GM19467 (cell line): Measurements from ENCODE around the gene MEGF11.

Source experiments
- ATAC-seq: cut with Tn5 transposase; IDR thresholded peaks from one replicate; pipeline ENCODE4 v1.9.1; 2021; ENCODE audit warnings: mild to moderate bottlenecking, moderate library complexity; ENCODE audit not compliant: unreplicated experiment

The MEGF11 gene

GRCh38 chr15:65929573-65929972 lies 324.0 kb downstream of the MEGF11 start:
- no peak for ATAC-seq

DNA sequence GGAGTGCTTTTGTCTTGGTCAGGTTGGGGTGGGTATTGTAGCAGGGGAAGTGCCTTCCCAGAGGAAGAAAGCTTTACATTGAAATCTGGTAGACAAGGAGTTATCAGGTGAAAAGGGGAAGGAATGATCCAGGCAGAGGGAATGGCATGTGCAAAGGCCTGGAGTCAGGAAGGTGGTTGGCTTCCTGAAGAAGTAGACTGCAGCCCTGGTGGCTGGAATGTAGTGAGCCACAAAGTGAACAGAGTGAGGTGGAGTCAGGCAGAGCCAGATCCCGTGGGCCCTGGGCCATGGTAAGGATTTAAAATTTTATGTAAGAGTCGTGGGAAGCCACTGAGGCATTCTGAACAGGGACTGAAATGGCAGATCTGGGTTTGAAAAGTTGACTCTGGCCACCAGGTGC lies 326.0 kb downstream of the MEGF11 start:
- ATAC-seq = no peak

- no peak for ATAC-seq
Observed at GRCh38 chr15:65926899-65927298, 326.7 kb downstream of the MEGF11 start.

GRCh38 chr15:65926459-65926858 lies 327.1 kb downstream of the MEGF11 start:
- no peak for ATAC-seq

DNA sequence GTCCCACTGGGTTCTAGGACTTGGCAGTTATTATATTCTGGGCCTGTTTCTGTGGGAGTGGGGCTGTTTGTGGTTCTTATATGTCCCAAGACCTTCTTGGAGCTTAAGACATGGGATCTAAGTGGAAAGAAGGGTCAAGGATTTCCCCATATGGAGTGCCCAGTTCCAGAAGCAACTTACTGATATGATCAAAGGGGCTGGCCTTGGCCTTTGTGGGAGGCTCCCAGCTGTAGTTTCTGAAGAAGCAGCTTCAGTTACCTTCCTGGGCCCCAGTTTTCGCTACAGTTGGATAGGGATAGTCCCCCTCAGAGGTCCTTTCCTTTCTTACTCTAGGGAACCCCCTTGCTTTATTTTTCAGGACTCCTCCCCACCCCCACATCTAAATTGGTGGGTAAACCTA lies 328.2 kb downstream of the MEGF11 start:
- ATAC-seq = no peak

- ATAC-seq = no peak
Observed at GRCh38 chr15:65924004-65924403, 329.5 kb downstream of the MEGF11 start.

DNA sequence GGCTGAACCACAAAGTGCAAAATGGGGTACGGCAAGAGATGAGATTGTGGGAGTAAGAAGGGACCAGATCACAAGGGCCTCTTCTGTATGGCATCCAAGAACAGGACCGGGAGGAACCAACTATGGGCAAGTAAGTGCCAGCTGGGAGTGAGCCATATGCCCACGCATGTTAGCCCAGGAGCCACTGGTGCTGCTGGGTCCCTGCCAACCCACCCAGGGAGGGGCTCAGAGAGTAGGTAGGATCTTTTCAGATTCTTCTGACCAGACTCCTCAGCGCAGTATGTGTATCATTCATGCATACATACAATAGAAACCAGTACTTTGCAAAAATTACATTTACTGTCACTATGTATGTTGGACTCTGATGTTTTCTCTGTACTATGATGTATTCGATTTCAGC lies 330.3 kb downstream of the MEGF11 start:
- no peak for ATAC-seq

GRCh38 chr15:65922621-65923020 lies 330.9 kb downstream of the MEGF11 start:
- ATAC-seq = no peak

GRCh38 chr15:65921780-65922179 lies 331.8 kb downstream of the MEGF11 start:
- ATAC-seq = no peak

DNA sequence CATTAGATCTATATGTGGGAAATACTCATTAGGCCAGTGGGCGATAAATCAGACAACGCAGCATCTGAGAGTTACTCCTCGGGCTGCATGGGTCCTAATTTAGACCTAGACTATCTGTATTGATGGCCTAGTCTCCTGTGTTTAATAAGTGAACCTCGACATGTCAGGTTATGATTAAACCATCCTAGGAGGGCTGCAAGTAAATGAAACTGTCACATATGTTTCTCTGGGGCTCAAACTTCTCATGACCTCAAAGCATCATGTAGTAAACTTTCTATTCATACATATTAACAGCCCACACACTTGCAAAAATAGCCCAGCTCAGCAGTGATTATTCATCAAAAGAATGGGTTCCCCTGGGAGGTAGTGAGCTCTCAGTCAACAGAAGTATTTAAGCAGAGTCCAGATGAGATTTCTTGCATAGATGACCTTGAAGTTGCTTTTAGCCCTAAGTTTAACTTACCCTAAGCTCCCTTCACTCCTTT lies 332.7 kb downstream of the MEGF11 start:
- ATAC-seq = peak; percentile 39

DNA sequence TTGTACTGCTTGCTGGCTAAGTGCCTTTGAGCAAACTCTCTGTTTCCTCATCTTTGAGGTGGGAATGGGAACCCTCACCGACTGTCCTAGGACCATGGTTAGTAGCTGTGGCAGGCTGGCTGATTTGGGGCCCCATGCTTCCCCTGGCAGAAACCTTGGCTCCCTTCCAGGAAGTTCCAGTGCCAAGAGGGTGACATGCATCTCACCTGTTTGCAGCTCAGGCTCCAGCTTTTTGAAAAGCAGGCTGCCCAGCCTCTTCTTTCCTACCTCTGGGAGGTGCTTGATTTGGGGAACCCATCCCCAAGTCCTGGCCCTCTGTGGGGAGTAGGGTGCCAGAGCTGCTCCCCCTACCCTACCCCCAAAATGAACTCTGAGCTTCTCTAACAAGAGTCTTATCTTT lies 333.4 kb downstream of the MEGF11 start:
- no peak for ATAC-seq

DNA sequence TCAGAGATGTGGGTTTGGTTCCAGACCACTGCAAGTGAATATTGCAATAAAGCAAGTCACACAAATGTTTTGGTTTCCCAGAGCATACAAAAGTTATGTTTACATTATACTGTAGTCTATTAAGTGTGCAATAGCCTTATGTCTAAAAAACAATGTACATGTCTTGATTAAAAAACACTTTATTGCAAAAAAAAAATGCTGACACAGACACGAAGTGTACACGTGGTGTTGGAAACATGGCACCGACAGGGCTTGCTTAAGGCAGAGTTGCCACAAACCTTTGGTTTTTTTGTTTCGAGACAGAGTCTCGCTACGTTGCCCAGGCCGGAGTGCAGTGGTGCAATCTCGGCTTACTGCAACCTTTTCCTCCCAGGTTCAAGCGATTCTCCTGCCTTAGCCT lies 334.2 kb downstream of the MEGF11 start:
- ATAC-seq = no peak

GRCh38 chr15:65918945-65919344 lies 334.6 kb downstream of the MEGF11 start:
- no peak for ATAC-seq

DNA sequence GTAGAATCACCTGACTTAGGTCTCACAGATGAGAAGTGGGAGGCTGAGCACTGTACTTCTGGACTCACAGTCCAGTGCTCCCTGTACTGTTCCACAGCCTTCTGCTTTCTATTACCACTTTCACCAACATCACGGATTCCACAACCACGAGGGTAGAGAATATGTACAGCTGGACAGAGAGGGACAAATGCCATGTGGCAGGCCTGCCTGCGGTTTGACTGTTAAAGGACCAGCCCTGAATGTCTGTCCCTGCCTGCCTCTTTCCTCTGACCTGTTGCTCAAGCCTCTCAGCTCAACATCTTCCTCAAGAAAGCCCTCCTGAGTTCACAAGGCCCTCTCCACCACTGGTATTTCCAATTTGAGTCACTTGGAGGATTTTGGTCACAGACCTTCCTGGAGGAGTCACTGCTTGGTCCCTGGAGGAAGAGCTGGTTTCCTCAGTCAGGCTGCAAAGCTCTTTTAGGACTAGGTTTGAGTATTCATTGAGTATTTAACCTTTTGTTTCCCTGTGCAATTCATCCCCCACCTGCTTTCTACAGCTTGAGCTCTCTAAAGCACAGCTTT lies 335.1 kb downstream of the MEGF11 start:
- ATAC-seq = no peak

DNA sequence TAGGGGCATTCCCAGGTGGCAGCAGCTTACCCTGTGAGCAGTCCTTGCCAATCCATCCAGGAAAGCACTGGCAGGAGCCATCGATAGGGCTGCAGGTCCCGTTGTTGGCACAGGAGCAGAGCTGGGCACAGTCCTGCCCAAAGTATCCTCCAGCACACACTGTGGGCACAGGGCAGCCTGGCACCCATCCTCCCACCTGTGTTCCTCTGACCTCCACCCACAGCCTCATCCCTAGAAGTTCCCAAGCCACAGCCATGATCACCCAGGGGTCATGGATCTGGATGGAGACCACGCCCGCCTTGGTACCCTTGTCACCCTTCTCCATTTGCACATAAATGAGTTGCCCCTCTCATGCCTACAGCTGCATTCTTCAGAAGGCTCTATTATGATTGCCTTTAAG lies 335.6 kb downstream of the MEGF11 start:
- ATAC-seq = no peak

GRCh38 chr15:65917407-65917756 lies 336.2 kb downstream of the MEGF11 start:
- no peak for ATAC-seq

GRCh38 chr15:65916664-65917406 lies 336.7 kb downstream of the MEGF11 start:
- ATAC-seq = peak; percentile 44

GRCh38 chr15:65916041-65916663 lies 337.4 kb downstream of the MEGF11 start:
- no peak for ATAC-seq

- ATAC-seq = no peak
Observed at GRCh38 chr15:65914981-65915925, 338.3 kb downstream of the MEGF11 start.

GRCh38 chr15:65914386-65914785 lies 339.2 kb downstream of the MEGF11 start:
- ATAC-seq = no peak

DNA sequence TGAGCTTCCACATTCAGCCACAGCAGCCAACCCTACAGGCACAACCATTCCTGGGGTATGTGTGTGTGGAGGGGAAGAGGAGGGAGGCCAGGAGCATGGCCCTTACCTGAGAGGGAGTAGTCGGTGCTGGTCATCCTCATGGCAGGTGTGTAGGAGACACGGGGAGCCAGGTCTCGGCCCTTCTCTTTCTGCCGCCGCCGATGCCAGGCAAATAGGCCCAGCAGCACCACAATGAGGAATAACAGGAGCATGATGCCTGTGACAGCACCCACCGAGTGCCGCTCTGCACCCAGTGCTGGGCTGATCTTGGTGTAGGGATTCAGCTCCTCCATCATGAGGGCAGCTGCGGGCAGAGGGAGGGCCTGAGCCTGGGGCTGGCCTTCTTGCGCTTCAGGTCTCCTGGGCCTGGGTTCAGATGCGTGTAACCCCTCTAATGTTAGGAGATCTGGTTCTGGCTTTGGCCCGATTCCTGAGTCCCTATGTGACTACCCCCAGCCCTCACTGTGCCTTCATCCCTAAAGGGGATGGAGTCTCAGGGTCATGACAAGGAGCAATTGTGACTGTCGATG lies 339.8 kb downstream of the MEGF11 start:
- ATAC-seq = no peak
